K562 (cell line): Measurements from ENCODE around the gene DVL2. TPM values are rescaled to one million over a fixed set of nuclear protein-coding genes. Genes with fewer than 3 reads are reported as not detected.

Source experiments
- AFF1 ChIP-seq, 2 experiments: fragments of 450-650 bp; IDR thresholded peaks; 2 replicates each; pipeline ENCODE4 v1.6.1; 2018; ENCODE audit warnings: mild to moderate bottlenecking in 2 of 2, low read depth in 1 of 2; ENCODE audit not compliant: partially characterized antibody in 2 of 2
- CTBP1 ChIP-seq: fragments of 450-650 bp; IDR thresholded peaks from 2 replicates; pipeline ENCODE4 v1.6.1; 2016; ENCODE audit warnings: borderline replicate concordance
- E2F3 ChIP-seq: fragments of 250-450 bp; sonication (Bioruptor Pico); IDR thresholded peaks from 2 replicates; pipeline ENCODE4 v1.4.0; 2020; ENCODE audit warnings: mild to moderate bottlenecking
- FOXA1 ChIP-seq: fragments of 450-650 bp; IDR thresholded peaks from 2 replicates; pipeline ENCODE4 v1.6.1; 2016; ENCODE audit warnings: mild to moderate bottlenecking, borderline replicate concordance
- FOXK1 ChIP-seq: sonication (generic); formaldehyde crosslinking; IDR thresholded peaks from 2 replicates; pipeline ENCODE4 v1.8.0; 2022; ENCODE audit warnings: missing genetic modification reagents, mild to moderate bottlenecking, borderline replicate concordance
- ID3 ChIP-seq, 2 experiments: fragments of 250-450 bp in 1 of 2; fragments of 450-650 bp in 1 of 2; sonication (Bioruptor Pico) in 1 of 2; IDR thresholded peaks; 2 replicates each; pipeline versions ENCODE4 v1.6.1 to v1.8.0; 2016 to 2021; ENCODE audit warnings: mild to moderate bottlenecking in 2 of 2, moderate library complexity in 2 of 2, missing compliant biosample characterization in 1 of 2, missing genetic modification characterization in 1 of 2
- ILF3 ChIP-seq: fragments of 450-650 bp; IDR thresholded peaks from 2 replicates; pipeline ENCODE4 v1.6.1; 2018; ENCODE audit warnings: antibody characterized with exemption, mild to moderate bottlenecking, moderate library complexity, borderline replicate concordance
- JUND ChIP-seq, 2 experiments: IDR thresholded peaks; 2 replicates in 1 of 2; 3 replicates in 1 of 2; pipeline ENCODE4 v1.6.1; 2011; ENCODE audit warnings: borderline replicate concordance in 2 of 2, low read depth in 2 of 2, low read length in 2 of 2, improper control_type of control experiment in 1 of 2, missing biosample characterization in 1 of 2, missing genetic modification characterization in 1 of 2, missing genetic modification reagents in 1 of 2
- KAT8 ChIP-seq: fragments of 450-650 bp; IDR thresholded peaks from 2 replicates; pipeline ENCODE4 v1.6.1; 2016; ENCODE audit warnings: low read depth, mild to moderate bottlenecking
- MED1 ChIP-seq: sonication (generic); formaldehyde crosslinking; IDR thresholded peaks from 2 replicates; pipeline ENCODE4 v1.8.1; 2023; ENCODE audit warnings: missing genetic modification reagents, borderline replicate concordance
- POLR2G ChIP-seq: fragments of 200-400 bp; formaldehyde crosslinking; IDR thresholded peaks from 2 replicates; pipeline ENCODE4 v1.6.1; 2017; ENCODE audit warnings: low read depth, mild to moderate bottlenecking, antibody characterized with exemption, low read length, moderate library complexity
- SAP30 ChIP-seq: fragments of 200-600 bp; sonication (generic); IDR thresholded peaks from 2 replicates; pipeline ENCODE4 v1.6.1; 2012; ENCODE audit warnings: borderline replicate concordance, low read depth, mild to moderate bottlenecking, moderate library complexity, low read length, control low read depth, inconsistent platforms; ENCODE audit not compliant: insufficient read depth, poor library complexity, severe bottlenecking
- SETDB1 ChIP-seq: IDR thresholded peaks from one replicate; pipeline ENCODE4 v1.6.1; 2012; ENCODE audit warnings: low read length, control low read depth, inconsistent platforms
- SIN3B ChIP-seq: fragments of 450-650 bp; IDR thresholded peaks from 2 replicates; pipeline ENCODE4 v1.6.1; 2017; ENCODE audit warnings: low read depth, mild to moderate bottlenecking, moderate library complexity
- TCF7 ChIP-seq: sonication (generic); IDR thresholded peaks from 2 replicates; pipeline ENCODE4 v1.6.1; 2016; ENCODE audit warnings: antibody characterized with exemption, borderline replicate concordance
- U2AF1 ChIP-seq: fragments of 200-400 bp; formaldehyde crosslinking; optimal IDR thresholded peaks from 2 replicates; pipeline ENCODE3; 2017; ENCODE audit warnings: mild to moderate bottlenecking, low read depth, low read length, moderate library complexity
- USF1 ChIP-seq: sonication (generic); formaldehyde crosslinking; IDR thresholded peaks from 2 replicates; pipeline ENCODE4 v1.9.0; 2022; ENCODE audit warnings: mild to moderate bottlenecking, missing genetic modification reagents
- ZBTB1 ChIP-seq: sonication (generic); formaldehyde crosslinking; IDR thresholded peaks from 2 replicates; pipeline ENCODE4 v1.8.1; 2023; ENCODE audit warnings: missing genetic modification reagents, low read depth, mild to moderate bottlenecking, borderline replicate concordance
- ZSCAN32 ChIP-seq: fragments of 450-650 bp; formaldehyde crosslinking; IDR thresholded peaks from 2 replicates; pipeline ENCODE4 v1.4.0; 2020; ENCODE audit warnings: mild to moderate bottlenecking, moderate library complexity
- polyA plus RNA-seq, 8 experiments: library from polyadenylated mRNA; depleted of rRNA in 4 of 8; stranded (reverse) in 5 of 8; unstranded in 3 of 8; fragments of >200 nt; fragmentation: Nextera tagmentation in 2 of 8; fragmentation: Illumina TruSeq in 1 of 8; extraction: Ambion mirVana in 2 of 8; extraction: Trizol in 1 of 8; gene quantifications; 2 replicates each; pipeline versions ENCODE4 v1.2.1 to v1.2.3, GENCODE V29; 2011 to 2014; ENCODE audit warnings: inconsistent platforms in 1 of 8, missing spikeins in 1 of 8
- total RNA-seq, 7 experiments: library from RNA; depleted of rRNA in 6 of 7; stranded (reverse); fragments of >200 nt in 6 of 7; fragmentation: Illumina TruSeq in 2 of 7; extraction: Trizol in 2 of 7; gene quantifications; 2 replicates each; pipeline versions ENCODE4 v1.2.1 to v1.2.3, GENCODE V29; 2011 to 2021; ENCODE audit warnings: low replicate concordance in 1 of 7

Gene DVL2
- total and polyA plus RNA-seq, 9 of the 15 experiments (the other 6 are each of a cell fraction or from before 2014, with no cell fraction given): 1.3 to 49.5 (median 24.3) TPM

- TF ChIP-seq SAP30 (peak; percentile 38), SETDB1 (no peak), MED1 (CRISPR knock-in tag) (no peak), E2F3 (CRISPR knock-in tag) (0 out of 2 replicates have a peak, but pooled peaks have one; percentile 46), FOXK1 (CRISPR knock-in tag) (no peak), JUND (IDR thresholded peaks at IDR 0.05; ENCODE audit: borderline replicate concordance, low read depth, low read length) (peak; percentile 84), JUND (tag; IDR thresholded peaks at IDR 0.05; ENCODE audit: borderline replicate concordance, low read depth, low read length) (peak; percentile 69; the same call in 2 of the 3 replicates), TCF7 (no peak), ZBTB1 (CRISPR knock-in tag) (no peak), POLR2G (peak; percentile 94), ZSCAN32 (CRISPR knock-in tag) (no peak), KAT8 (no peak), SIN3B (peak; percentile 75), AFF1 (IDR thresholded peaks at IDR 0.05; ENCODE audit: low read depth in 1 of 2, partially characterized antibody in 2 of 2) (peak in 1 of 2 experiments; percentile 50), CTBP1 (peak; percentile 58), ILF3 (0 out of 2 replicates have a peak, but pooled peaks have one; percentile 43), ID3 (CRISPR knock-in tag; IDR thresholded peaks at IDR 0.05) (no peak), ID3 (tag; IDR thresholded peaks at IDR 0.05) (0 out of 2 replicates have a peak, but pooled peaks have one; percentile 27), U2AF1 (no peak), USF1 (peak; percentile 33; the same call in 1 of the 2 replicates), FOXA1 (no peak)
Measured at GRCh38 chr17:7252176-7253043, 18.1 kb upstream of the DVL2 start, which contains the start of gene ELP5 (continued).
